IPS-18c (cell line): ENCODE measurements around the gene MRPL46.
"Not testable (repeated sequence)": the region's sequence is repeated elsewhere in the genome, so short reads cannot be mapped to it uniquely, and the experiment has no call there.

ENCODE experiments used
- H3K4me3 ChIP-seq: 2 replicates; pipeline ENCODE4 v1.7.0; 2013; ENCODE audit warnings: low read depth, mild to moderate bottlenecking, low read length, moderate library complexity; ENCODE audit not compliant: insufficient read depth
- H3K9me3 ChIP-seq: one replicate; pipeline ENCODE4 v1.6.1; 2013; ENCODE audit warnings: mild to moderate bottlenecking, low read length, moderate library complexity; ENCODE audit not compliant: control insufficient read depth, insufficient read depth

Gene MRPL46

DNA sequence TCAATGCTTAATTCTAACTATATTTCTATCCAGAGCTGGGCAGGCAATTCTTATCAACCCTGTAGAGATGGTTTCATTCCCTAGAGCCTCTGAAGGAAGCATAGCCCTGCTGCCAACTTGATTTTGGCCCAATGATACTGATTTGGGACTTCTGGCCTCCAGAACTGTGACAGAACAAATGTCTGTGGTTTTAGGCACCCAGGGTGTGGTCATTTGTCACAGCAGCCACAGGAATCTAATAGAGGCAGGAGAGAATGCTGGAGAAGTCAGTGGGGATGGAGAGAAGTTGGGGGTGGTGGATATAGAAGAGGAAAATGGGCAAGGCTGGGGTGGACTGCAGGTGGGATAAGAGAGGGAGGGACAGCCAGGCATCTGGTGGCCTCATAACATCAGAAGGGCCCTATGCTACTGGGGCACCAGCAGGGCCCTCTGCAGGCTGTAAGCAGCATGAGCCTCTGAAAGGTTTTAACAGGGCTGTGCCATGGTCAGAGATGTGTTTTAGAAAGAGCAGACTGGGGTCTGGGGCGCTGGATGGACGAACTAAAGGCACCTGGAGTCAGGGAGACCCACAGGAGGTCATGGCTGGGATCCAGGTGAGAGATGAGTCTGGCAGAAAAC, 20.1 kb upstream of the MRPL46 start:
- Histone ChIP-seq H3K4me3 (no peak overlapping the region), H3K9me3 (peaks cover 2% of the 10 kb centered on the region)

- Histone ChIP-seq H3K4me3 (no peak overlapping the region), H3K9me3 (no peaks in the 10 kb centered on the region)
Observed at GRCh38 chr15:88484682-88485331, 17.6 kb upstream of the MRPL46 start.

DNA sequence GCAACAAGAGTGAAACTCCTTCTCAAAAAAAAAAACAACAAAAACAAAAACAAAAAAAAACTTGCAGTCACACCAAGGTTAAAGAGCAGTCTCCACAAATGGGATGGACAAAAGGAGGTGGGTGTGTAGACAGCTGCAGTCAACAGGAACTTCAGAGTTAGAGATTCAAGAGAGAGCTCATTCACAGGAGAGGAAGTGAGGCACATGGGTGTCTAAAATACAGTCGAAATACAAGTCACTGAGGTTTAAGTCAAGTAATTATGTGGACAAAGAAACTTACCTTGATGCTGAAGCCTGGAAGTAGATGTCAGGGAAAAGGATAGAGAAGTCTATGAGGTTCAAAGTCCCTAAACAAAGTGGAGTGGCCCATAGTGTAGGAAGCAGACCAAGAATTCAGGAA, 15.1 kb upstream of the MRPL46 start:
- Histone ChIP-seq H3K4me3 (no peak overlapping the region), H3K9me3 (no peaks in the 10 kb centered on the region)

GRCh38 chr15:88480981-88481380, 13.8 kb upstream of the MRPL46 start:
- peaks cover 1% of the 10 kb centered on the region for H3K9me3 ChIP-seq
- H3K4me3 ChIP-seq, result no peak overlapping the region

GRCh38 chr15:88479169-88479568, 12.0 kb upstream of the MRPL46 start:
- Histone ChIP-seq H3K4me3 (no peak overlapping the region), H3K9me3 (peaks cover 2% of the 10 kb centered on the region)

DNA sequence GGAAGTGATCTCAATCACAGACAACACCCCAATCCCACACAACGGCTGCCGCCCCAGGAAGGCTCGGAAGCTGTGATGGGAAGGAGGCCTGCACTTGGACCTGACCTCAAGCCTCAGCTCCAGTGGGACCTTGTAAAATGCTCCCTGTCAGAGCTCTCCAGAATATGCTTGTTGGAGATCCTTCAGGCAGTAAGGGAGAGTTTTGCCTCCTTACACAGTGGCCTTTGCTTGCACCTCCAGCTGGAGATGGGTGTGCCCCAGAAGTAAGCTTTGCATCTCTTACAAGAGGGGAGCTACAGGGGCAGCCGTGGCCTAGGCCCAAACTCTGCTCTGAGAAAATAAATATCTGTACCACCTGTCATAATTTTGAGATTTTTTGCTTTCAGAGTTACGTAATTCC, 10.7 kb upstream of the MRPL46 start:
- Histone ChIP-seq H3K4me3 (no peak overlapping the region), H3K9me3 (peaks cover 2% of the 10 kb centered on the region)

GRCh38 chr15:88477126-88477525, 9.9 kb upstream of the MRPL46 start:
- Histone ChIP-seq H3K9me3 (peaks cover 2% of the 10 kb centered on the region), H3K4me3 (no peak overlapping the region)

GRCh38 chr15:88476635-88477060, 9.5 kb upstream of the MRPL46 start:
- Histone ChIP-seq H3K4me3 (no peak overlapping the region), H3K9me3 (peaks cover 2% of the 10 kb centered on the region)

- H3K4me3 ChIP-seq, H3K9me3 ChIP-seq: not testable (repeated sequence)
Observed at GRCh38 chr15:88473661-88474293, 6.6 kb upstream of the MRPL46 start.

DNA sequence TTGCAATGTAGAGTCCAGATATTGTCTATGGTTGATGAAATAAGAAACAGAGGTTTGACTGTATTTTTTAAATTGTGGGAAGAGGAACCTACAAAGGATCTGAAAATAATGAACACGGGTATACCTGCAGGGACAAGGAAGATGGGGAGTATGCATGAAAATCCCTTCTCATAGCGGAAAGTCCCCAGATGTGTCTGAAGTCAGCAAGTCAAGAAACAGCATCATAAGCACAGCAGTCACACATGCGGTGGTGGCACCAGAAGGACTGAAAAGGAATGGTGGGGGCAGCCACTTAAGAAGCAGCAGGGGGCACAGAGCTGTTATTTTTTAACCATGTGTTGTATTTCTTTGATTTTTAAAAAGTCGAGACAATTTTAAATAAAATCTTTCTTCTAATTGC, 5.0 kb upstream of the MRPL46 start:
- no peak overlapping the region for H3K4me3 ChIP-seq
- H3K9me3 ChIP-seq, result peaks cover 2% of the 10 kb centered on the region

- Histone ChIP-seq H3K9me3 (no peaks in the 10 kb centered on the region), H3K4me3 (no peak overlapping the region)
Observed at GRCh38 chr15:88470625-88471372, 3.6 kb upstream of the MRPL46 start.

DNA sequence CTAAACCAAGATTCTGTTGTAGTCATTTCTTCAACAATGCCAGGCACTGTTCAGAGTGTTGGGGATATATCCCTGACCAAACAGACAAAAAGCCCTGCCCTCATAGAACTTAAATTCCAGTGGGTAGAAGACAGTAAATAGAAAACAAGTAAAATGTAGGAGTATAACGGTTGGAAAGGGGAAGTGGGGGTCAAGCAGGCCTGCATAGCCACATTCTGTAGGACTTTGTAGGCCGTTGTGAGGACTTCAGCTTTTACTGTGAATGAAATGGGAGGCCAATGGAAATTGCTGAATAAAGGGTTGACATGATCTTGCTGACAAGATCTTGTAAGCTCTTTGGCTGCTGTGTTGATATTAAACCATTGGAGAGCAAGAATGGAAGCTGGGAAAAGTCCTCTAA, 2.1 kb upstream of the MRPL46 start:
- H3K4me3 ChIP-seq, result no peak overlapping the region
- no peaks in the 10 kb centered on the region for H3K9me3 ChIP-seq

GRCh38 chr15:88468721-88469120, 1.5 kb upstream of the MRPL46 start:
- not testable (repeated sequence) for H3K4me3 ChIP-seq

DNA sequence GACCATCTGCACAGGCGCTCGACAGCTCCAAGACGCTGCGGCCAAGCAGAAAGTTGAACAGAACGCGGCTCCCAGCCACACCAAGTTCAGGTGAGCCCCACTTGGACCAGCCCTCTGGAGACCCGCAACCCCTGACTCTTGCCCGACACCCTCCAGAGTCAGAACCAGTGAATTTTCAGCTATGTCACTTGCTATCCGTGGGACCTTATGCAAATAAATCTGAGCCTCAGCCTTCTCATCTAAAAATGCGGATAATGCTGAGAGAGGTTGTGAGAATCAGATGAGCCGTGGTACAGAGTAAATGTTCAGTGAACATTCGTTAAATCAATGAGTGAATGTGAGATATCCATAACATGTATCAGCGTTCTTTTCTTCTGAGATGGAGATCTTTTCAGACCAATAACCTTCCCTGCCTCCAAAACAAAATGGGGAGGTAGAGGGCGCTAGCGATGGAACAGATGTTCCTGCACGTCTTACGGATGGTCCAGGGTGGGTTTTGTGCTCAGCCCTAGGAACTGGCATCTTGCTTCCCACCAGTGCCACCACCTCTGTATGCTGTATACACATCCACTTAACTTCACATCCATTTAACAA, 844 bp upstream of the MRPL46 start:
- Histone ChIP-seq H3K4me3 (peak overlapping the region; percentile 88), H3K9me3 (no peaks in the 10 kb centered on the region)

More at GRCh38 chr15:88468721-88469120, 1.5 kb upstream of the MRPL46 start:
- not testable (repeated sequence) for H3K9me3 ChIP-seq

GRCh38 chr15:88465633-88466224, 1.5 kb downstream of the MRPL46 start:
- H3K4me3 ChIP-seq, result no peak overlapping the region

GRCh38 chr15:88463870-88464532, 3.2 kb downstream of the MRPL46 start:
- no peaks in the 10 kb centered on the region for H3K9me3 ChIP-seq
- no peak overlapping the region for H3K4me3 ChIP-seq

More at GRCh38 chr15:88465633-88466224, 1.5 kb downstream of the MRPL46 start:
- no peaks in the 10 kb centered on the region for H3K9me3 ChIP-seq

- no peak overlapping the region for H3K4me3 ChIP-seq
- no peaks in the 10 kb centered on the region for H3K9me3 ChIP-seq
Observed at GRCh38 chr15:88456733-88457132, 10.5 kb downstream of the MRPL46 start.
